Stimulated activated CD8-positive, alpha-beta memory T cell treated with anti-CD3 and anti-CD28 coated beads, Interleukin-2, amount 100 ng/mL, for 1 hour (primary cell): ENCODE measurements around the gene BACH2.
"Not testable (repeated sequence)": the region's sequence is repeated elsewhere in the genome, so short reads cannot be mapped to it uniquely, and the experiment has no call there.

Experiments
- DNase-seq, 2 donors: peaks; one replicate each; pipeline ENCODE4 v3.0.0-alpha.2; 2020; ENCODE audit warnings: low read depth in 2 of 2

The BACH2 gene

DNA sequence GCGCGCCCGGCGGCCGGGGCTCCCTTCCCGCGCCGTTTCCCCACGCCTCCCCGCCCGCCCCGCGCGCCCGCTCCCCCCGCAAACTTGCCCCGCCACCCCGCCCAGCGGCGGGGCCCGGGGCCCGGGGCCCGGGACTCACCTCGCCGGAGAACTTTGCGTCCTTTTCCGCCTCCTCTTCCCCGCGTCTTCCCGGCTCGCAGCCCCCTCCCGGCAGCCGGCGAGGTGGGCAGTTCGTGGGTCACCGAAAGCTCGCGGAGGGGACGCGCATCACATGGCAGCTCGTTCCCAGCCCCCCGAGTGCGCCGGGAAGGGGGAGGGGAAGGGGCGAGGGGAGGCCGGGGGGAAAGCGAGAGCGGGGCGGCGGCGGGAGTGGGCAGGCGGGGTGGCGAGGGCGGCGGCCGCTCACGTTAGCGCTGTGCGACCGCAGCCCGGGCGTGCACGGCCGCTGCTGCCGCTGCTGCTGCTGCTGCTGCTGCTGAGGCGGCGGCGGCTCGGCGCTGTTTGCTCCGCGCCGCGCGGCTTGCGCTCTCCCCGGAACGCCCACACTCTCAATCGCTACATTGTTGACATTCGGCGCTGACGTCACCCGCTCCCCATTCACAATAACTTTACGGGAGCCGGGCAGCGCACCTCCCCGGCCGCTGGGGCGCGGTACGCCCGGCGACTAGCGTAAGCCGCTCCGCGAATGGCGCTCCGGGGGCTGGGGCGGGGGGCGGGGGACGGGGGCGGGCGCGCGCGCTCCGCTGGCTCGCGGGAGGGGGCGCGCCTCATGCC lies at the start of gene BACH2:
BACH2 (minus strand) TSS at position 503 of the 774 bp plus-strand sequence. CDS start 287,999 bp downstream, outside the sequence.
- peak; percentile 88 for DNase-seq

DNA sequence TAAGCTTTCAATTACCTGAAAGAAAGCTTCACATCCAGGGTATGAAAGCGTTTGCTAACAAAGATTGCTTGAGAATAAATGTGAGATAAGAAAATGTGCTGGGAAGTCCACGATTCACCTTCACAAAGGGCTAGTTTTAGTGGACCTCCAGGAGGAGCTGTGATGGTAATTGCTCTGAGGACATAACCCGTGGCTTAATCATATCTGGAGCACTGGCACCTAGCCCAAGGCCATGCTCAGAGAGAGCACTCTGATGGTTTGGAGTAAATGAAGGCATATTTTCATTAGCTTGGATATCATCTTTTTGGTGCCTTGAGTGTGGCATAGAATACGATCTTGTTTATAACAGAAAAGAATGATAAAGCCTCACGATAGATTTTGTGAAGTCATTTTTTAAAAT lies 46.9 kb upstream of the BACH2 start:
- DNase-seq: no peak

DNA sequence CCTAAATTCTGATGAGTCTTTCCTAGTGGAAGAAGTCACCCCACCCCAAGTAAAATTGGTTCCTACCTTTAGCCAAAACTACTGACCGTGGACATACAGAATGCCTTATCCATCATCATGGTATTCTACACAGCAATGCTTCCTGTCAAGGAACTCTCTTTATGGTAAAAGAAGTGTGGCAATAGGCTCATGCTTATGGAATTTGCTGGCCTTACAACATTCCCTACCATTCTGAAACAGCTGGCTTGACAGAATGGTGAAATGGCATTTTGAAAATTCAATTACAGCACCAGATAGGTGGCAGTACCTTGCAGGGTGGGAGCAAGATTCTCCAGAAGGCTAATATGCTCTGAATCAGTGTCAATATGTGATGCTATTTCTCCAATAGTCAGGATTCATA lies 41.8 kb upstream of the BACH2 start:
- DNase-seq: no peak

DNA sequence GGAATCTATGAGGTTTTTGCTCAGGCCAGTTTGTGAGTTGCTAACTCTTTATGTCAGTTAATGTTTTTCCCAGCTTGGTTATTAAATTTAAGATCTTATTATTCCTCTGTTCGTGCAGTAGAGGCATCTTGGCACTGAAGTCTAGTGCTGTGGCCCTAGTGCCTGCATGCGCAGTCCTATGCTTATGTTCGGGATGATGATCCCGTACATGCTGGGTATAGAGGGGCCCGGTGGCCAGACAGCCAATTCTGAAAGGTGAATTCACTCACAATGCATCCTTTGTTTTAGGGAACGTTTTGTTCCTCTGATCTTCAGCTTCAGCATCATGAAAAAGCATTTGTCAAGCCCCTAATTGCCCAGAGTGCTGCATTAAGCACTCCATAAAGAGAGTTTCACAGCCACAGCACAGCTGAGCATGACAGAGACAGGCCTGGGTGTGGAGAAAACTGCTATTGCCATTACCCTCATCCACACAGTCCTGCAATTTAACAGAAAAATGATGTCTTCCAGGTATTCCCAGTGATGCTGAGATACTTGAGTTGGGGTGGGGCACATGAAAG lies 39.8 kb upstream of the BACH2 start:
- no peak for DNase-seq

DNA sequence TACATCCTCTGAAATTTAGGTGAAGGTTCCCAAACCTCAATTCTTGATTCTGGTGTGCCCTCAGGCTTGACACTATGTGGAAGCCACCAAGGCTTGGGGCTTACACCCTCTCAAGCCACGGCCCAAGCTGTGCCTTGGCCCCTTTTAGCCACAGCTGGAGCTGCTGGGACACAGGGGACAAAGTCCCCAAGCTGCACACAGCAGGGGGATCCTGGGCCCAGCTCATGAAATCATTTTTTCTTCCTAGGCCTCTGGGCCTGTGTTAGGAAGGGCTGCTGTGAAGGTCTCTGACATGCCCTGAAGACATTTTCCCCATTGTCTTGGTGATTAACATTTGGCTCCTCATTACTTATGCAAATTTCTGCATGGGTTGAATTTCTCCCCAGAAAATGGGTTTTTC lies 37.3 kb upstream of the BACH2 start:
- no peak for DNase-seq

DNA sequence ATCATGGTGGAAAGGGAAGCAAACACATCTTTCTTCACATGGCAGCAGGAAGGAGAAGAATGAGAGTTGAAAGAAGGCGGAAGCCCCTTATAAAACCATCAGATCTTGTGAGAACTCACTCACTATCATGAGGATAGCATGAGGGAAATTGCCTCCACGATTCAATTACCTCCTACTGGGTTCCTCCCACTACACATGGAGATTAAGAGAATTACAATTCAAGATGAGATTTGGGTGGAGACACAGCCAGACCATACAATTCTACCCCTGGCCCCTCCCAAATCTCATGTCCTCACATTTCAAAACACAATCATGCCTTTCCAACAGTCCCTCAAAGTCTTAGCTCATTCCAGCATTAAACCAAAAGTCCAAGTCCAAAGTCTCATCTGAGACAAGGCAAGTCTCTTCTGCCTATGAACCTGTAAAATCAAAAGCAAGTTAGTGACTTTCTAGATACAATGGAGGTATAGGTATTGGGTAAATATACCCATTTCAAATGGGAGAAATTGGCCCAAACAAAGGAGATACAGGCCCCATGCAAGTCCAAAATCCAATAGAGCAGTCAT lies 36.4 kb upstream of the BACH2 start:
- not testable (repeated sequence) for DNase-seq

DNA sequence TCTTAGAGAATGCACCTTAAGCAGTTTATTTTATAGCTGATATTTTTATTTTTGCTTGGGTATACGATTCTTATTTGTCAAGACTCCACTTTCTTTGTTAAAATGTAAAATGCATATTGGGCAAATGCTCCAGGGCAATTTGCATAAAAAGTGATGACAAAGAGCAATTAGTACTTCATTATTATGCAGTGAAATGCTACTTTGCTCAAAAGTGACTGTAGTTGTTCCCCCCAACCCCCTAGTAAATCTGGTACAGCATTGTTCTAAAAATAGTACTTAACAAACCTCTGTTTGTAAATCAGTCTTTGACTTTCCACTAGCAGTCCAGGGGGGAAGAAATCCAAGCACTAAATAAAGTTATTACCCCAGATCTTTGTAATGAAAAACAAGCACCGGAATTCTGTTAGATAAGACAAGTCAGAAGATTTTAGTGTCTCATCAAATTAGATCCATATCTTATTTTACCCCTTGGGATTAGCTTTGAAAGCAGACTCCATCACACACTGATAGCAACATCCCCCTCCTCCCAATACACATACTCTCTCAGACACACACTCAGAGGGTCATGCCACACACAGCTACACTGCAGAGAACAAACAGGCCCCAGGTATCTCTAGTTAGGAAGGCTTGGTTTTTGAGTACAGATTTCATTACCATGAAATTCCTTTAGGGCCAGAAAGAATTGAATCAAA lies 32.9 kb upstream of the BACH2 start:
- no peak for DNase-seq

DNA sequence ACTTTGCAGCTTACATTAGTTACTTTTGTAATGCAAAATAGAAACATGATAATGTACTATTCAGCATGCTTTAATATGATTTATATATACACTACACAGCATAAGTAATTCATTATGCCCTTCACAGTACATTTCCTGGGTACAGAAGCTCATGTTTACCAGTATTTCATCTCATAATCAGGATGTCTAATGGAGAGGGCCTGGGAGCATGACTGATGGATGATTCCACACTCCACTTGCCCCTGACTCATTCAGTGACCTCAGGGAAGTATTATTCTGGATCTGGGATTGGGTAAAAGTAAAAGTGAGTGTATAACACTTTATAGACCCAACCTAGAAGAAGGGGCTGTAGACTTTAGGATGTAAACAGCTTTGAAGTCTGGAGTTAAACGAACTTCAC lies 31.4 kb upstream of the BACH2 start:
- no peak for DNase-seq

DNA sequence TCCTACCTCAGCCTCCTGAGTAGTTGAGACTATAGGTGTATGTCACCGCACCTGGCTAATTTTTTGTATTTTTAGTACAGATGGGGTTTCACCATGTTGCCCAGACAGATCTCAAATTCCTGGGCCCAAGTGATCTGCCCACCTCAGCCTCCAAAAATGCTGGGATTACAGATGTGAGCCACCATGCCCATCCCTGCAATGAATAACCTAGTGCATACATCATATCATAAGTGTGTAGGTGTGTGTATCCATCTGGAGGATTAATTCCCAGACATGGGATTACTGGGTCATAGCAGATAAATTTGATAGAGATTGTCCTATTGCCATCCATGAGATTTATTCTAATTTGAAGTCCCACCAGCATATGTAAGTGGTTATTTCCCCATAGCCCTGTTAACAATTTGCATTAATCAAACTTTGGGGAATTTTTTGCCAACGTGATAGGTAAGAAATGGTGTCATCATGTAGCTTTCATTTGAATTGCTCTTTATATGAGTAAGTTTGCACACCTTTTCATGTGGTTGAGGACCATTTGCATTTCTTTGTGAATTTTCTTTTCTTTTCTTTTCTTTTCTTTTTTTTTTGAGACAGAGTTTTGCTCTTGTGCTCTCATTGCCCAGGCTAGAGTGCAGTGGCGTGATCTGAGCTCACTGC lies 29.9 kb upstream of the BACH2 start:
- no peak for DNase-seq

DNA sequence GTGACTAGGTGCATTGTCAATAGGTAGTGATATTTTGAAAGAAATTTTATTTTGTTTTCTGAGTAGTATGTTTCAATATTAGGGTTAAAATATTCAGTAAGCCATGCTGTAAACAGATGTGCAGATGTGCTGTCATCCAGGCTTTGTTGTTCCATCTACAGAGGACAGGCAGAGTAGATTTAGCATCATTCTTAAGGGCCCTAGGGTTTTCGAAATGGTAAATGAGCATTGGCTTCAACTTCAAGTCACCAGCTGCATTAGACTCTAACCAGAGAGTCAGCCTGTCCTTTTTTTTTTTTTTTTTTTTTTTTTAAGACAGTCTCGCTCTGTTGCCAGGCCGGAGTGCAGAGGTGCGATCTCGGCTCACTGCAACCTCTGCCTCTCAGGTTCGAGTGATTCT lies 27.1 kb upstream of the BACH2 start:
- DNase-seq: no peak

DNA sequence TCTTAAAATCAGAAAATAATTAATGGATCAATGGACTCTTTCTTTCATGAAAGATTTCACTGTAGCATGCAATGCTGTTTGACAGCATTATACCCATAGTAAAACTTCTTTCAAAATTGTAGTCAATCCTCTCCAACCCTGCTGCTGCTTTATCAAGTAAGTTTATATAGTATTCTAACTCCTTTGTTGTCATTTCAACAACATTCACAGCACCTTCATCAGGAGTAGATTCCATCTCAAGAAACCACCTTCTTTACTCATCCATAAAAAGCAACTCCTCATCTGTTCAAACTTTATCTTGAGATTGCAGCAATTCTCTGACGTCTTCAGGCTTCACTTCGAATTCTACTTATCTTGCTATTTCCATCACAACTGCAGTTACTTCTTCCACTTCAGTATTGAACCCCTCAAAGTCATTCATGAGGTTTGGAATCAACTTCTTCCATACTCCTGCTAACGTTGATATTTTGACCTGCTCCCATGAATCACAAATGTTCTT lies 26.4 kb upstream of the BACH2 start:
- no peak for DNase-seq

DNA sequence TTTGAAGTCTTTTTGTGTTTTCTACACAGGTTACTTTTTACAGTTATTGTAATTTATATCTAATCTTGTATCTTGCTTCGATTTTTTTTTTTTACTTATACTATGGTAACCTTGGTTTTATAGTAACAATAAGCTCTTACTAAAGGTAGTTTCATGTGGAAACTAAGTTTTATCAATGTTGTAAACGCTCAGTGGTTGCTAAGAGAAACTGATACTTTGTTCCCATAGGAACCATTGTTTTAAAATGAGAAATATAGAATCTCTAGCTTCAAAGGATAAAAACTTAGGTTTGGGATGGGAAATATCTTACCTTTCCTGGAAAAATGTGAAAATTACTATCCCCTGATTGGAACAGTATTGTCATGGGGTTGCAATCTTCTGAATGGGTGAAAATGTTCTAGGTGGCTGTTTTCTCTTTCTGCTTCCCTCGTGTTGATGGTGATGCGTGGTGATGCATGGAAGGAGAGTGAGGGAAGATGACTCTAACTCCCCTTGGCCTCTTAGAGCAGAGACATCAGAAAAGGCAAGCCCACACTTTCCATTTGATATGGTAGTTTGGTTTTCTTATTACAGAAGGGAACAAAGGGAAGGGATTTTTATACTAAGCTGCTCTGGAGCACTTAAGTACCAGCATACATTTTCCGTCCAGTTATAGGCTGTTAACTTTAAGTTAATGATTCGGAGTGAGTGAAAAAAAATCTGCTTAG lies 23.5 kb upstream of the BACH2 start:
- no peak for DNase-seq

DNA sequence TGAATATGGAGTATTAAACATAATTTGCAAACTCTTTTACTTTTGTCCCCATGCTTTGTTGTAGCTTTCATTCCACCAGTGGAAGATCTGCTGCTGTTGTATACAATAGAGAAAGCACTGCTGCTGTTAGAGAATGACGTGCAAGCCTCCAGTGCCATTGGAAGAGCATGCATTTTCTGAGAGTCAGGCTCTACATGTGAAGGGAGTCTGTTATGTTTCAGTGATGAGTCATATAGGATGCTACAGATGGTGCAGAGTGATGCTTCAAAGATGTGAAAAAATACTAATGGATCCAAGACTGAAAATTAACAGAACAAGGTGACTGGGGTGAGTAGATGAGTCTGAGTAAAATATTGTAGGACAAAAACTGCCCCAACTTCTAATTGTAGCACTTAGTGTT lies 22.4 kb upstream of the BACH2 start:
- DNase-seq: no peak

DNA sequence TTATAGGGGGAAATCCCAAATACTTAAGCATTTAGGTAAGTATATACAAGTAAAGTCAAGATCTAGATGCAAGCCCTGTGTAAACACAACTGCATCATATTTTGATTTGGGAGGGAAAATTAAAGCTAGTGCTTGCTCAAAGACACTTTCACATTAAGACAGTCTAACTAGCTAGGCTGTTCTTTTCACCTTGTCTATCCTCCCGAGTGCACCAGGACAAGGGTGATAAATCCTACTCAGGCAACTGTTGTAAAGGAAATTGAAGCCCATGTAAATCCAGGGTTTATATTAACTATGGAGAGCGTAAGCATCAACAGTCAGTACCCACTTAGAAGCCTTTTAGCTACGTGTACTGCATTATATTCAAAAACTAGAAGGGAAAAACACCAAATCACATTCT lies 19.3 kb upstream of the BACH2 start:
- no peak for DNase-seq

DNA sequence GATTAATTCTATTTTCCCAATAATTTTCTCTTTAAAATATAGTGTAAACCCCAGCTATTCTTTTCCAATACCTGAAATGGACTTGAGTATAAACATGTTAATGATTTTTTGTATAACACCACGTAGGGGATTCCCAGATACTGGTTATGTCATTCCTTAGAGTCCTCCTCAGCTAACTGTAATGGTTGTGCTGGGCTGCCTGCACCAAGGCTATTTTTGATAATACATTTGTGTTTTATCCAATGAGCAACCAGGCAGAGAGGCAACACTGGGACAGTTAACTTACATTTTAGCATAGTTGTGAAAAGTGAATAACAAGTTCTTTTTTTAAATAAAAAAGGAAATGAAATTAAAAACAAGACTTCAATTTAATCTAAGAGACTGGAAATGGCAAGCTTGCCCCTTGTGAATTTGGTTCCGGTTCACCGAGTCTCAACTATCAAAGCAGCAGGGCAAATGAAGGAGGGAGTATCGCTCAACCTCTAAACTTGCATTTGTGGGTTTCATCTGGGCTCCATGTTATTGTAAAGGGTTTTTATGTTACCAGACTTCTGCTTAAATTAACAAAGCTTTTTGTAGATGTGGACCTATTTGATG lies 18.8 kb upstream of the BACH2 start:
- no peak for DNase-seq

DNA sequence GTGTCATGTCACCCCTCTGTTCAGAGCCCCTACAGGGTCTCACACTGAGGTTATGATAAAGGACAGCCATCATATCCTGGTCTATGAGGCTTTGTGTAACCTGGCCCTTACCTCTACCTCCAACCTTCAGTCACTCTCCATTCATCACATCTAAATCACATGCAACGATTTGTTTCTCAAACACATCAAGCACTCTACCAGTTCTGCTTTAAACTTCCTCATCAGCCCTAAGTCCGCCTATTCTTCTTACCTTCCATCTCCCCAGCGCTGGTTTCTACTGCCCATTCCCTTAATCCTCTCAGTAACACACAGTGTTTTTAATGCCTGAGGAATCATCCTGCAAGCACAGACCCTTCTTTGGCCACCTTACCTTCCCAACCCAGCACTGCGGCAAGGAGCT lies 17.9 kb upstream of the BACH2 start:
- DNase-seq: no peak

DNA sequence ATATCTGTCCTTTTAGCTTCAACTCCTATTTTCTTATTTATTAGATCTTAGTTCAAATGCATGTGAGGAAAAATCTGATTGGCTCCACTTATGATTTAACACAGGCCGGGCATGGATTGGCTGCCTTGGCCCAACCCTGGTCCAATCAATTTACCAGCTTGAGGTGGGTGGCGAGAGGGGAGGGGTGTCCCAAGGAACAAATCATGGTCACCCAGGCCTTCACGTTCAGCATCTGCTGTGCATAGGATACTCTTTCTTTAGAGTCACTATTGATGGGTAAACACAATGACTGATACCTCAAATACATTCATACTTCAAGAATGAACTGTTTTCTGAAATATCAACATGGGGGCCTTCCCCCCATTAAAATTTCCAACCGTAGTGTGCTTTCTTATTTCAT lies 14.9 kb upstream of the BACH2 start:
- no peak for DNase-seq

DNA sequence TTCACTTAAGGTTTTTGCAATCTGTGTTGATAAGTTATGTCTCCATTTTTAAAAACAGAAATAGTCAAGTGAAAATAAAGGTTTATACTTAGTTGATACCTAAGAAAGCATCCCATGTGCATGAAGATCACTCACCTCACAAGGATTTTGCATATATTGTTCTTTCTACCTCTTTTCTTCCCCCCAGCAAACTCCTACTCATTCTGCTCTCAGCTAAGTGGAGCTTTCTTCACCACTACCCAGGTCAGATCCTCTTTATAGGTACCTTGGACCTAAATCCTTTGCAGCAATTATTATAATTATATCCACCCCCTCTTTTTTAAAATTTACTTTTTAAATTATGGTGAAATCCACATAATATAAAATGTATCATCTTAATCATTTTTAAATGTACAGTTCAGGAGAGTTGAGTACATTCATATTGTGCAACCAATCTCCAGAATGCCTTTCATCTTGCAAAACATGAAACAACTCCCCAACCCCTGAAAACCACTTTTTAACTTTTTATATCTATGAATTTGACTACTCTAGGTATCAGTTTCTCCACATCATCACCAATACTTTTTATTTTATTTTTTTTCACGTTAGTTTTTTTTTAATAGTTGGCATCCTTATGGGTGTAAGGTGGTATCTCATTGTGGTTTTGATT lies 9.3 kb upstream of the BACH2 start:
- DNase-seq: no peak

DNA sequence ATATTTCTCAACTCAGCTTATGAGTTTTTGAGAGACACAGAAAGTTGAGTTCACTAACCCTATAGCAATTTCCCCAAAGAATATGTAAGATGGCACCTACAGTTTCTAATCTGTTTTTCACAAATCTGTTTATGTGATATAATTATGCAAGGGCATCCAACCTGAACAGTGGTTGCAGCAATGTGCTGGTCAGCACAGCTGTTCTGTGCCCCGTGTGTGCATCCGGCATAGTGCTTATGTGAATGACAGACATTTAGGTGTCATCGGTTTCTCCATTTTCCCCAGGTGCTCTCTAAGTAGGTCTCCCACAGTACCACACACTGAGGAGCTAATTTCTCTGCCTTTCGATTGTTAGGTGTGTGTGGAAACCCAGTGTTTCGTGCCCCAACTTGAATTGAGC lies 7.7 kb upstream of the BACH2 start:
- no peak for DNase-seq

DNA sequence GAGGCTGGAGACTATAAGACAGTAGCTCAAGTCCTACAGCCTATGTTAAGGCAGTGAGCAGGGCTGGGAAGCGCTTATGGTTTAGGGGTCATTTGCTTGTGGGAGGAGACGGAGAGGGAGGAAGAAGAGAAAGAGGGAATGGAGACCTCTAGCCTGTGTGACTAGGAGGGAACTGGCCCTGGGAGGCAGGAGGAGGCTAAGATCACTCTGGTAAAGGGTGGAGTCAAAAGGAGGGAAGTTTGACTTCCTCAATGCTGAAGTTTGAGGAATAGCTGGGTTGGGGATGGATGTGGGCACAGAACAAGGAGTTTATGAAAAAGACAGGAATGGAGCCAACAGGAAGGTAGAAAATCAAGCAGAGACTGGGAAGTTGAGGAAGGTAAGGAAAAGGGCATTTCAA lies 6.4 kb upstream of the BACH2 start:
- DNase-seq: no peak

DNA sequence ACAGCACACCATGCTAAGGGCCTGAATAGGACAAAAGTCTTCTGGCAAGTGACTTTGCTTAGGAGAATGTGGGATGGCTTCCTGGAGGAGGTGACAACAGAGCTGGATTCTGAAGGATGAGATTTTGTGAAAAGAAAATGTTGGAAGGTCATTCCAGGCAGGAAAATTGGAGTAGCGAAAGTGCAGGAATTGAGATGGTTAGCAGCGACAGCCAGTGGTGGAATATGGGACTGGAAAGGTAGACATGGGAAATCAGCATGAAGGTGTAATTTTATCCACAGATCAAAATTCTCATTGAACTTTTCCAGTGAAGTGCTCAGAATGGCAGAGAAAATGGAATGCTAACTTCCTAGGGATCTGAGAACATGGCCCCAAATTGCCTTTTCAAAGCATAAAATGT lies 5.7 kb upstream of the BACH2 start:
- DNase-seq: no peak
